Measurements from ENCODE around the gene CABLES1.
"Not testable (repeated sequence)": the region's sequence is repeated elsewhere in the genome, so short reads cannot be mapped to it uniquely, and the experiment has no call there.

The CABLES1 gene

DNA sequence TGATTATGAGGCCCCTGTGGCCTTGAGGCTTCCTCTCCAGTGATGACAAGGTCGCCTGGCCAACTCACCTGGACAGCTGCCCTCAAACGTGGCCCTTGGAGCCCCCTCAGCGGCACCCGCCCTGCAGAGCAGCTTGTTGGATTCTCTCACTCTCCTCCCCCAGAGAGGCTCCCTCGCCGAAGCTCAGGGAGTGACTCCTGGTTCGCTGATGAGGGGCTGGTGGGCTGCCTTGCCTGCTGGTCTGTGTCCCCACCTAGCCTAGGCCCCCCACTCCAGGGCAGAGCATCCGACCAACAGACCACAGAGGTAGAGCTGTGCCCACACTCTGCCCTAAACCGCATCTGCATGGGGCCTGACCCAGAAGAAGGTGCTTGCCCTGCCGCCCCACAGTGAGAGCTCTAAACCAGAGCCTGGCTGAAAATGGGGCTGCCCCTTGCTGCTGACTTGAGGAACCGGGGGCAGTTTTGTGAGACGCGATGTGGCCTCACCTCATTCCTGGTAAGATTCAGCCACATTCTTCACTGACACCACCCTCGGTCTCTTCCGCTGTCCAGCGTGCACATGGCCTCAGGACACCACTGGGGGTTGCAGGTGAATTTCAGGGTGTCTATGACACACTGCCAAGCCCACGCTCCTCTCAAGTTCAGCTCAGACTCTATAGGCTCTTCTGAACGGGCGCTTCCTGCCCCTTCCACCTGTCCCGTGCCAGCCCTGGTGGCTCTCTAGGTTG is 131.6 kb downstream of the CABLES1 start:
- peaks cover 2 to 12% of the 10 kb centered on the region in 2 donors for H3K9me3 ChIP-seq (replicated peaks in 1 of 2; ENCODE audit: control insufficient read depth in 2 of 2, insufficient read depth in 1 of 2, low read depth in 1 of 2, low read length in 2 of 2)
- H3K4me3 ChIP-seq (ENCODE audit: low read length in 2 of 2), result no peak overlapping the region
- H3K4me1 ChIP-seq (ENCODE audit: control insufficient read depth in 2 of 2, insufficient read depth in 1 of 2, low read depth in 1 of 2, low read length in 2 of 2), result no peaks in the 10 kb centered on the region
- no peak overlapping the region for H3K4me2 ChIP-seq (ENCODE audit: insufficient read depth, low read length, poor library complexity, severe bottlenecking)
- DNase-seq (ENCODE audit: low spot score), result no peak
- H2BK5ac ChIP-seq (ENCODE audit: low read length), result no peak overlapping the region
- H3K79me1 ChIP-seq (ENCODE audit: low read depth, low read length), result no peaks in the 10 kb centered on the region
- no peak overlapping the region for H3K9ac ChIP-seq (ENCODE audit: low read depth, low read length, poor library complexity)
- no peak overlapping the region for H2BK15ac ChIP-seq (ENCODE audit: low read length)
- H3K18ac ChIP-seq (ENCODE audit: low read length), result no peak overlapping the region
- H2AFZ ChIP-seq (ENCODE audit: low read length), result no peak overlapping the region
- no peak overlapping the region for H3K27ac ChIP-seq (replicated peaks; ENCODE audit: low read length)
- peak overlapping the region; percentile 44 for H2AK5ac ChIP-seq (ENCODE audit: low read depth, low read length)
- H4K8ac ChIP-seq (ENCODE audit: low read depth, low read length), result no peak overlapping the region
- no peak overlapping the region for H2BK120ac ChIP-seq (ENCODE audit: low read depth, low read length)
- H2BK12ac ChIP-seq (ENCODE audit: low read length), result no peak overlapping the region
- H3K23ac ChIP-seq (ENCODE audit: low read depth, low read length, poor library complexity), result no peak overlapping the region
- H3K36me3 ChIP-seq (replicated peaks in 1 of 2; ENCODE audit: control insufficient read depth in 2 of 2, insufficient read depth in 2 of 2, low read length in 2 of 2), result no peaks in the 10 kb centered on the region
- no peak overlapping the region for H4K91ac ChIP-seq (ENCODE audit: low read depth, low read length, poor library complexity)
- no CpG with 5 or more reads among the region's 20 CpGs for WGBS, 2 donors (ENCODE audit: extremely low coverage in 2 of 2, insufficient read length in 2 of 2, insufficient replicate concordance in 1 of 2)
- no peak overlapping the region for H3K4ac ChIP-seq (ENCODE audit: low read length)
- peak overlapping the region; percentile 11 for H3K14ac ChIP-seq (ENCODE audit: low read length)
- no peaks in the 10 kb centered on the region for H3K27me3 ChIP-seq (ENCODE audit: control insufficient read depth in 3 of 3, insufficient read depth in 3 of 3, low read depth in 1 of 3, low read length in 3 of 3)

DNA sequence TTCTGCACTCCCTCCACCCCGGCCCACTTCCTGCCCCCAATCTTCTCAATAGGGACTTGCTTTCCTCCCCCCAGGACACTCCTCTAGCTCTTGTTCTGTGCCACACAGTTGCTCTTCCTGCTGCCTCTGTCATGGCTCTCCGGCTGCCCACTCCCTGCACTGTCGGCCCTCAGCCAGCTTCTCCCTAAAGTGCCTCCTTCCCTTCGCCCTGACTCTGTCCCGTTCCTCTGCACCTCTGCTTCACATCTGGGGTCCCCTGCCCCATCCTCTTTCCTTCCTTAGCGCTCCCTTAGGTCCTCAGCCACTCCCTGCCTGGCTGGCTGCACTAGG is 132.1 kb downstream of the CABLES1 start:
- H3K79me1 ChIP-seq (ENCODE audit: low read depth, low read length), result no peaks in the 10 kb centered on the region
- no peak overlapping the region for H2BK12ac ChIP-seq (ENCODE audit: low read length)
- no peak overlapping the region for H2AFZ ChIP-seq (ENCODE audit: low read length)
- no peak overlapping the region for H3K4me2 ChIP-seq (ENCODE audit: insufficient read depth, low read length, poor library complexity, severe bottlenecking)
- H3K23ac ChIP-seq (ENCODE audit: low read depth, low read length, poor library complexity), result peak overlapping the region; percentile 96
- no peak for DNase-seq (ENCODE audit: low spot score)
- WGBS, 2 donors (ENCODE audit: extremely low coverage in 2 of 2, insufficient read length in 2 of 2, insufficient replicate concordance in 1 of 2), result no CpG with 5 or more reads among the region's 6 CpGs
- peak overlapping the region; percentile 73 for H3K18ac ChIP-seq (ENCODE audit: low read length)
- H3K9me3 ChIP-seq (replicated peaks in 1 of 2; ENCODE audit: control insufficient read depth in 2 of 2, insufficient read depth in 1 of 2, low read depth in 1 of 2, low read length in 2 of 2), result peaks cover 2 to 15% of the 10 kb centered on the region in 2 donors
- no peak overlapping the region for H4K91ac ChIP-seq (ENCODE audit: low read depth, low read length, poor library complexity)
- H3K4me1 ChIP-seq (ENCODE audit: control insufficient read depth in 2 of 2, insufficient read depth in 1 of 2, low read depth in 1 of 2, low read length in 2 of 2), result no peaks in the 10 kb centered on the region
- H2AK5ac ChIP-seq (ENCODE audit: low read depth, low read length), result peak overlapping the region; percentile 27
- no peak overlapping the region for H3K9ac ChIP-seq (ENCODE audit: low read depth, low read length, poor library complexity)
- no peak overlapping the region for H3K27ac ChIP-seq (replicated peaks; ENCODE audit: low read length)
- H3K36me3 ChIP-seq (replicated peaks in 1 of 2; ENCODE audit: control insufficient read depth in 2 of 2, insufficient read depth in 2 of 2, low read length in 2 of 2), result no peaks in the 10 kb centered on the region
- H2BK15ac ChIP-seq (ENCODE audit: low read length), result peak overlapping the region; percentile 72
- no peak overlapping the region for H2BK120ac ChIP-seq (ENCODE audit: low read depth, low read length)
- no peaks in the 10 kb centered on the region for H3K27me3 ChIP-seq (ENCODE audit: control insufficient read depth in 3 of 3, insufficient read depth in 3 of 3, low read depth in 1 of 3, low read length in 3 of 3)
- H4K8ac ChIP-seq (ENCODE audit: low read depth, low read length), result no peak overlapping the region
- no peak overlapping the region for H3K4ac ChIP-seq (ENCODE audit: low read length)
- peak overlapping the region; percentile 17 for H3K14ac ChIP-seq (ENCODE audit: low read length)
- peak overlapping the region in 1 of 2 donors; percentile 27 for H3K4me3 ChIP-seq (ENCODE audit: low read length in 2 of 2)
- no peak overlapping the region for H2BK5ac ChIP-seq (ENCODE audit: low read length)

- no CpG with 5 or more reads among the region's 8 CpGs for WGBS, 2 donors (ENCODE audit: extremely low coverage in 2 of 2, insufficient read length in 2 of 2, insufficient replicate concordance in 1 of 2)
- H2AFZ ChIP-seq (ENCODE audit: low read length), result no peak overlapping the region
- H3K18ac ChIP-seq (ENCODE audit: low read length), result no peak overlapping the region
- H2AK5ac ChIP-seq (ENCODE audit: low read depth, low read length), result no peak overlapping the region
- H3K4me2 ChIP-seq (ENCODE audit: insufficient read depth, low read length, poor library complexity, severe bottlenecking), result no peak overlapping the region
- H3K27ac ChIP-seq (replicated peaks; ENCODE audit: low read length), result no peak overlapping the region
- no peaks in the 10 kb centered on the region for H3K36me3 ChIP-seq (replicated peaks in 1 of 2; ENCODE audit: control insufficient read depth in 2 of 2, insufficient read depth in 2 of 2, low read length in 2 of 2)
- no peak overlapping the region for H4K91ac ChIP-seq (ENCODE audit: low read depth, low read length, poor library complexity)
- H2BK12ac ChIP-seq (ENCODE audit: low read length), result no peak overlapping the region
- H3K4ac ChIP-seq (ENCODE audit: low read length), result no peak overlapping the region
- no peak overlapping the region for H3K9ac ChIP-seq (ENCODE audit: low read depth, low read length, poor library complexity)
- H3K14ac ChIP-seq (ENCODE audit: low read length), result no peak overlapping the region
- H2BK15ac ChIP-seq (ENCODE audit: low read length), result no peak overlapping the region
- H3K79me1 ChIP-seq (ENCODE audit: low read depth, low read length), result no peaks in the 10 kb centered on the region
- no peak overlapping the region for H3K4me3 ChIP-seq (ENCODE audit: low read length in 2 of 2)
- H4K8ac ChIP-seq (ENCODE audit: low read depth, low read length), result no peak overlapping the region
- DNase-seq (ENCODE audit: low spot score), result no peak
- no peaks in the 10 kb centered on the region for H3K27me3 ChIP-seq (ENCODE audit: control insufficient read depth in 3 of 3, insufficient read depth in 3 of 3, low read depth in 1 of 3, low read length in 3 of 3)
- no peak overlapping the region for H3K23ac ChIP-seq (ENCODE audit: low read depth, low read length, poor library complexity)
- H2BK5ac ChIP-seq (ENCODE audit: low read length), result no peak overlapping the region
- H2BK120ac ChIP-seq (ENCODE audit: low read depth, low read length), result no peak overlapping the region
- H3K9me3 ChIP-seq (replicated peaks in 1 of 2; ENCODE audit: control insufficient read depth in 2 of 2, insufficient read depth in 1 of 2, low read depth in 1 of 2, low read length in 2 of 2), result peaks cover 2 to 15% of the 10 kb centered on the region in 2 donors
- H3K4me1 ChIP-seq (ENCODE audit: control insufficient read depth in 2 of 2, insufficient read depth in 1 of 2, low read depth in 1 of 2, low read length in 2 of 2), result no peaks in the 10 kb centered on the region
These were observed 133.4 kb downstream of the CABLES1 start for GRCh38 chr18:23268641-23269040.

DNA sequence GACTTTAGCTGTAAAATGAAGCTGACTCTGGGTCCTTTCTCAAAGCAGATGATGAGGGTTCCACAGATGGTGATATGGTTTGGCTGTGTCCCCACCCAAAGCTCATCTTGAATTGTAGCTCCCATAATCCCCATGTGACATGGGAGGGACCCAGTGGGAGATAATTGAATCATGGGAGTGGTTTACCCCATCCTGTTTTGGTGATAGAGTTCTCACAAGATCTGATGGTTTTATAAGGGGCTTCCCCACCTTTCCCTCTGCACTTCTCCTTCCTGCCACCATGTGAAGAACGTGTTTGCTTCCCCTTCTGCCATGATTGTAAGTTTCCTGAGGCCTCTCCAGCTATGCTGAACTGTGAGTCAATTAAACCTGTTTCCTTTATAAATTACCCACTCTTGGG is 133.8 kb downstream of the CABLES1 start:
- not testable (repeated sequence) for DNase-seq (ENCODE audit: low spot score); H2BK5ac ChIP-seq (ENCODE audit: low read length); H4K91ac ChIP-seq (ENCODE audit: low read depth, low read length, poor library complexity); H3K27me3 ChIP-seq (ENCODE audit: control insufficient read depth in 3 of 3, insufficient read depth in 3 of 3, low read depth in 1 of 3, low read length in 3 of 3); H2BK12ac ChIP-seq (ENCODE audit: low read length); H3K18ac ChIP-seq (ENCODE audit: low read length); H3K4ac ChIP-seq (ENCODE audit: low read length); H2AFZ ChIP-seq (ENCODE audit: low read length); H3K4me2 ChIP-seq (ENCODE audit: insufficient read depth, low read length, poor library complexity, severe bottlenecking); H3K79me1 ChIP-seq (ENCODE audit: low read depth, low read length); H3K4me3 ChIP-seq (ENCODE audit: low read length in 2 of 2); H3K4me1 ChIP-seq (ENCODE audit: control insufficient read depth in 2 of 2, insufficient read depth in 1 of 2, low read depth in 1 of 2, low read length in 2 of 2); H2AK5ac ChIP-seq (ENCODE audit: low read depth, low read length); H3K23ac ChIP-seq (ENCODE audit: low read depth, low read length, poor library complexity); H3K27ac ChIP-seq (replicated peaks; ENCODE audit: low read length); H2BK15ac ChIP-seq (ENCODE audit: low read length); H3K36me3 ChIP-seq (replicated peaks in 1 of 2; ENCODE audit: control insufficient read depth in 2 of 2, insufficient read depth in 2 of 2, low read length in 2 of 2); H2BK120ac ChIP-seq (ENCODE audit: low read depth, low read length); H4K8ac ChIP-seq (ENCODE audit: low read depth, low read length); H3K14ac ChIP-seq (ENCODE audit: low read length); H3K9ac ChIP-seq (ENCODE audit: low read depth, low read length, poor library complexity)
- WGBS, 2 donors (ENCODE audit: extremely low coverage in 2 of 2, insufficient read length in 2 of 2, insufficient replicate concordance in 1 of 2), result no CpG with 5 or more reads among the region's 1 CpG
- peaks cover 2 to 15% of the 10 kb centered on the region in 2 donors for H3K9me3 ChIP-seq (replicated peaks in 1 of 2; ENCODE audit: control insufficient read depth in 2 of 2, insufficient read depth in 1 of 2, low read depth in 1 of 2, low read length in 2 of 2)

All from neuronal stem cell (in vitro differentiated cells).